Lower leg skin (tissue), 4 donors: Measurements from ENCODE around the gene CMTM4. TPM values are rescaled to one million over a fixed set of nuclear protein-coding genes. Genes with fewer than 3 reads are reported as not detected.
A peak's percentile ranks its signal among the peaks of the same experiment; 100 is the strongest.

ENCODE experiments used
- DNase-seq, 2 donors: peaks; one replicate each; pipeline ENCODE4 v3.0.0-alpha.2; 2019; ENCODE audit warnings: low spot score in 2 of 2
- H3K4me3 ChIP-seq: fragments of 200-600 bp; sonication (generic); 2 replicates; pipeline ENCODE4 v1.5.1; 2017; ENCODE audit warnings: mild to moderate bottlenecking, low read depth; ENCODE audit not compliant: poor library complexity, severe bottlenecking
- CTCF ChIP-seq, 3 donors: fragments of 450-650 bp; IDR thresholded peaks; one replicate each; pipeline ENCODE4 v1.5.1; 2016; ENCODE audit warnings: antibody characterized with exemption in 3 of 3, mild to moderate bottlenecking in 3 of 3, moderate library complexity in 2 of 3
- POLR2A ChIP-seq, 2 donors: fragments of 450-650 bp; IDR thresholded peaks; one replicate each; pipeline ENCODE4 v1.6.1; 2016 to 2017; ENCODE audit warnings: antibody characterized with exemption in 2 of 2, mild to moderate bottlenecking in 1 of 2, moderate library complexity in 1 of 2
- WGBS, 2 donors: methylation state at CpG; one replicate each; pipeline ENCODE4 v1.1.5; 2018; 5-methylcytosine and 5-hydroxymethylcytosine counted together
- intact Hi-C: fragments of 100-400 bp; cut with DNase I; formaldehyde crosslinking; loops from one replicate; pipeline ENCODE4 v1.15.0; 2023; ENCODE audit warnings: low total_unique reads
- total RNA-seq, 4 donors: library from RNA; depleted of rRNA; stranded (reverse); fragments of >200 nt; gene quantifications; one replicate each; pipeline ENCODE4 v1.1.0, GENCODE V29; 2016

Gene CMTM4
- total RNA-seq, 4 donors from 2014 or later, result 11.1 to 30.2 (median 22.5) TPM

GRCh38 chr16:66713076-66713475 is 16.5 kb upstream of the CMTM4 start:
- DNase-seq, result no peak
- H3K4me3 ChIP-seq, result no peak overlapping the region
- 43 to 50% methylated on average over 2 of the region's 2 CpGs for WGBS, 2 donors
- intact Hi-C loops, result no loop called here
- TF ChIP-seq CTCF (IDR thresholded peaks at IDR 0.05) (no peak), POLR2A (IDR thresholded peaks at IDR 0.05) (no peak)

DNA sequence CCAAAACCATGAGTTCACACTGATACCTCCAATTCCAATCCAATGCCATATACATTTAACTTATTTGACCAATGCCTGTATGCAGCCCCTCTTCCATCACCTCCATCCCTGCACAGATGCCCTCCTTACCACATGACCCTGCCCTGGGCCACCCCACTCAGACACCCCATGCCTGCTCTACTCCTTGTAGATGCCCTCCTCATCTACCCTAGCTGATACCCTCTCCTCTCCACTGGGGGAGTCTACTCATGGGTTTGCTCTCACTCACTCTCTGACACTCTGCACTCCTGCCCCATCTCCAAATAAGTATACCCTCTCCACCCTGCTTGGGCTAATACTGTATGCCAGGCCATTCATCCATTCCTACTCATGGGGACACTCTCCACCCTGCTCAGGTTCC is 16.0 kb upstream of the CMTM4 start:
- DNase-seq, result no peak
- TF ChIP-seq POLR2A (IDR thresholded peaks at IDR 0.05), result no peak
- no peak for TF ChIP-seq CTCF (IDR thresholded peaks at IDR 0.05)
- intact Hi-C loops, result no loop called here

DNA sequence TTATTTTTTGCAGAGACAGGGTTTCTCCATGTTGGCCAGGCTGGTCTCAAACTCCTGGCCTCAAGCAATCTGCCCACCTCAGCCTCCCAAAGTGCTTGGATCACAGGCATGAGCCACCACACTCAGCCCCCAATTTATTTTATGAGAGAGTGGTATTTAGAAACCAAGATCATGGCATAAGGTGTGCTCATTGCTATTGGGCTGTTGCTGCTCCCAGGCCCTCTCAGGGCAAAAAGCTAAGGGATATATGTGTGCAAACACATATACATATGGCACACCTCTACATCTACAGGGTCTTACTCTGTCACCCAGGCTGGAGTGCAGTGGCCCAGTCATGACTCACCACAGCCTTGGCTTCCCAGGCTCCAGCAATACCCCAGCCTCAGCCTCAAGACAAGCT is 15.0 kb upstream of the CMTM4 start:
- H3K4me3 ChIP-seq, result no peak overlapping the region
- TF ChIP-seq POLR2A (IDR thresholded peaks at IDR 0.05) (no peak), CTCF (IDR thresholded peaks at IDR 0.05) (no peak)
- intact Hi-C loops, result no loop called here
- DNase-seq, result no peak

More for the DNA sequence above, 16.0 kb upstream of the CMTM4 start:
- H3K4me3 ChIP-seq, result no peak overlapping the region

DNA sequence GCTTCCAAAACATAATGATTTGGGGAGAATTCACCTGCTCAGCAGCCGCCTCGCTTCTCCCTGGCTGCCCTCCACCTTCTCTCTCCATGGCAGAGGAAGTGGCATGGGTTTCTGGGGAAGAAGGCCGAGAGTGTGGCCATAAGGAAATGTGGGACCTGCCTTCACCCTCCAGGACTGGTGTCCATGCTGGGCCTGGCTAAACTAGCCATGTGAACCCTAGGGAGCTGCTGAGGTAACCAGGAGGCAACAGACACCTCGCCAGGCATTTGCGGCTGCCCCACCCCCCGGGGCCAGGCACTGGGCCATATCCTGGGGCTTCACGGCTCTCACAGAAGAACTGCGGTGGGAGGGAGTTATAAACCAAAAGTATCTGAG is 9.9 kb upstream of the CMTM4 start:
- intact Hi-C loops, result no loop called here
- 23 to 27% methylated on average over 8 of the region's 8 CpGs for WGBS, 2 donors
- TF ChIP-seq CTCF (IDR thresholded peaks at IDR 0.05) (no peak), POLR2A (IDR thresholded peaks at IDR 0.05) (no peak)
- DNase-seq, result no peak
- H3K4me3 ChIP-seq, result no peak overlapping the region

GRCh38 chr16:66705790-66706505 is 9.4 kb upstream of the CMTM4 start:
- WGBS, 2 donors, result 62 to 63% methylated on average over 11 of the region's 11 CpGs
- TF ChIP-seq POLR2A (IDR thresholded peaks at IDR 0.05) (no peak), CTCF (IDR thresholded peaks at IDR 0.05) (no peak)
- intact Hi-C loops, result no loop called here
- peak in 1 of 2 donors; percentile 87 for DNase-seq
- H3K4me3 ChIP-seq, result no peak overlapping the region
